ENCODE data around the gene EFEMP1.

- TF ChIP-seq CTCF (IDR thresholded peaks at IDR 0.05) (no peak), POLR2AphosphoS5 (IDR thresholded peaks at IDR 0.05) (no peak), POLR2A (IDR thresholded peaks at IDR 0.05) (no peak)
Measured at GRCh38 chr2:55896633-55897032, 26.9 kb downstream of the EFEMP1 start.

All from prostate gland (tissue), 2 donors.